MCF 10A (cell line): ENCODE data around the gene OR2T12. TPM values are rescaled to one million over a fixed set of nuclear protein-coding genes. Genes with fewer than 3 reads are reported as not detected.
A peak's percentile ranks its signal among the peaks of the same experiment; 100 is the strongest.
"Not testable (repeated sequence)": the region's sequence is repeated elsewhere in the genome, so short reads cannot be mapped to it uniquely, and the experiment has no call there.

Experiments used
- BruUV-seq: library from RNA; stranded (reverse); fragments of 400-500 nt; replicated peaks from 2 replicates; lab custom pipeline; 2021; lab: Mats Ljungman, UMichigan
- CTCF ChIA-PET: fragments of 300-600 bp; sonication (Branson Sonifier 250); formaldehyde crosslinking; extraction: SDS; loops from one replicate; lab custom pipeline; 2021; ENCODE audit warnings: antibody characterized with exemption, inconsistent platforms; lab: Yijun Ruan, JAX
- POLR2A ChIA-PET: fragments of 300-600, 350-650 bp; sonication (Branson Sonifier 250); formaldehyde crosslinking; extraction: SDS; loops from one replicate; lab custom pipeline; 2020; ENCODE audit warnings: antibody characterized with exemption, inconsistent platforms; lab: Yijun Ruan, JAX
- DNase-seq: peaks from one replicate; pipeline ENCODE4 v3.0.0-alpha.2; 2018; ENCODE audit not compliant: unreplicated experiment
- H3K27ac Mint-ChIP-seq: one replicate; pipeline ENCODE4 v1.8.0; 2022; ENCODE audit warnings: mild to moderate bottlenecking, low read depth, mixed read lengths; ENCODE audit not compliant: unreplicated experiment
- H3K27me3 Mint-ChIP-seq: one replicate; pipeline ENCODE4 v1.8.0; 2022; ENCODE audit warnings: mixed read lengths; ENCODE audit not compliant: insufficient read depth, unreplicated experiment
- H3K36me3 Mint-ChIP-seq: one replicate; pipeline ENCODE4 v1.8.0; 2022; ENCODE audit warnings: mild to moderate bottlenecking, moderate library complexity, mixed read lengths; ENCODE audit not compliant: insufficient read depth, unreplicated experiment
- H3K4me1 Mint-ChIP-seq: one replicate; pipeline ENCODE4 v1.8.0; 2022; ENCODE audit warnings: mixed read lengths; ENCODE audit not compliant: insufficient read depth, unreplicated experiment
- H3K4me3 Mint-ChIP-seq: one replicate; pipeline ENCODE4 v1.8.0; 2022; ENCODE audit warnings: mild to moderate bottlenecking, moderate library complexity, mixed read lengths; ENCODE audit not compliant: unreplicated experiment
- H3K9me3 Mint-ChIP-seq: one replicate; pipeline ENCODE4 v1.8.0; 2022; ENCODE audit warnings: mixed read lengths; ENCODE audit not compliant: unreplicated experiment
- CTCF ChIP-seq: fragments of 200-600 bp; IDR thresholded peaks from one replicate; pipeline ENCODE4 v1.8.0; 2022; ENCODE audit warnings: antibody characterized with exemption, mild to moderate bottlenecking; ENCODE audit not compliant: unreplicated experiment
- intact Hi-C: fragments of 100-400 bp; cut with micrococcal nuclease; formaldehyde crosslinking; loops from 2 replicates; pipeline ENCODE4 v1.14.1; 2022
- total RNA-seq: library from RNA; stranded (reverse); gene quantifications from 2 replicates; pipeline ENCODE4 v1.2.3, GENCODE V29; 2022

The OR2T12 gene
- total RNA-seq, 1 experiment from 2014 or later: not detected

GRCh38 chr1:248277876-248278275 is 25.3 kb downstream of the OR2T12 start, which contains the start of gene OR2T33:
Gene OR2T33 (minus strand): TSS chr1:248277976. CDS start chr1:248273814, 4,162 bp downstream.
- ChIA-PET CTCF (no interaction called here), POLR2A (no interaction called here)
- Mint-ChIP-seq H3K4me3 (no peak within 1 kb of the TSS), H3K4me1 (no peaks in the 10 kb centered on the region), H3K36me3 (no peaks in the 10 kb centered on the region), H3K27ac (no peak within 1 kb of the TSS), H3K27me3 (no peaks in the 10 kb centered on the region), H3K9me3 (no peaks in the 10 kb centered on the region)
- no peak for TF ChIP-seq CTCF
- no peak for DNase-seq
- intact Hi-C loops: no loop called here
- no TSS peak for BruUV-seq

GRCh38 chr1:248273225-248273624 is 30.0 kb downstream of the OR2T12 start:
- DNase-seq, BruUV-seq, H3K9me3 Mint-ChIP-seq, CTCF ChIA-PET, H3K4me3 Mint-ChIP-seq, H3K27ac Mint-ChIP-seq, H3K27me3 Mint-ChIP-seq, H3K36me3 Mint-ChIP-seq, intact Hi-C loops, H3K4me1 Mint-ChIP-seq: not testable (repeated sequence)
- POLR2A ChIA-PET: interaction anchor here (0.6 kb wide), 1 partner anchor 1706 kb away, joined by 4 read pairs; no protein-coding TSS in a partner anchor

GRCh38 chr1:248268178-248268577 is 35.0 kb downstream of the OR2T12 start:
- Mint-ChIP-seq H3K27me3 (no peaks in the 10 kb centered on the region), H3K36me3 (no peaks in the 10 kb centered on the region), H3K27ac (no peak overlapping the region), H3K4me1 (no peaks in the 10 kb centered on the region), H3K9me3 (peaks cover 13% of the 10 kb centered on the region), H3K4me3 (no peak overlapping the region)
- intact Hi-C loops: no loop called here
- BruUV-seq: no TSS peak
- TF ChIP-seq CTCF: no peak
- DNase-seq: no peak
- CTCF ChIA-PET: no interaction called here
- POLR2A ChIA-PET: no interaction called here

- DNase-seq, H3K27me3 Mint-ChIP-seq, H3K4me1 Mint-ChIP-seq, H3K27ac Mint-ChIP-seq, intact Hi-C loops, H3K36me3 Mint-ChIP-seq, BruUV-seq, H3K4me3 Mint-ChIP-seq: not testable (repeated sequence)
- ChIA-PET CTCF (interaction anchor here (0.6 to 0.7 kb wide), 2 partner anchors 662 to 982 kb away, joined by 3 read pairs; no protein-coding TSS in a partner anchor), POLR2A (interaction anchor here (0.6 kb wide), 1 partner anchor 211 kb away, joined by 3 read pairs; no protein-coding TSS in a partner anchor)
- H3K9me3 Mint-ChIP-seq: peaks cover 20% of the 10 kb centered on the region
These were observed 43.9 kb downstream of the OR2T12 start for GRCh38 chr1:248259309-248259708.

GRCh38 chr1:248243204-248243603 is 60.0 kb downstream of the OR2T12 start:
- intact Hi-C loops: loop anchor here (1.0 to 5.0 kb wide), 5 partner anchors 159 to 564 kb away; partner anchors contain the start of gene OR2T1
- Mint-ChIP-seq H3K4me3 (peak overlapping the region; percentile 64), H3K36me3 (no peaks in the 10 kb centered on the region), H3K9me3 (no peaks in the 10 kb centered on the region), H3K4me1 (peaks cover 13% of the 10 kb centered on the region), H3K27me3 (no peaks in the 10 kb centered on the region), H3K27ac (no peak overlapping the region)
- peak; percentile 67 for DNase-seq
- ChIA-PET POLR2A (interaction anchor here (1.0 to 1.4 kb wide), 2 partner anchors 22 to 595 kb away, joined by 3 read pairs; partner anchors contain the start of gene ZNF672), CTCF (interaction anchor here (0.6 to 3.2 kb wide), 51 partner anchors 8 to 1273 kb away, joined by 3 to 26 read pairs (median 4); partner anchors contain the start of genes OR13G1, OR2AJ1, OR2M3 and OR2M4)
- no TSS peak for BruUV-seq
- TF ChIP-seq CTCF: peak; percentile 92
